Measurements from ENCODE around the gene MTHFS. TPM values are rescaled to one million over a fixed set of nuclear protein-coding genes. Genes with fewer than 3 reads are reported as not detected.

Gene MTHFS
- total RNA-seq, 1 donor from 2014 or later, result 20.0 TPM

- no peak for DNase-seq (ENCODE audit: low spot score)
Measured at GRCh38 chr15:79878078-79878705, 18.6 kb downstream of the MTHFS start.

DNA sequence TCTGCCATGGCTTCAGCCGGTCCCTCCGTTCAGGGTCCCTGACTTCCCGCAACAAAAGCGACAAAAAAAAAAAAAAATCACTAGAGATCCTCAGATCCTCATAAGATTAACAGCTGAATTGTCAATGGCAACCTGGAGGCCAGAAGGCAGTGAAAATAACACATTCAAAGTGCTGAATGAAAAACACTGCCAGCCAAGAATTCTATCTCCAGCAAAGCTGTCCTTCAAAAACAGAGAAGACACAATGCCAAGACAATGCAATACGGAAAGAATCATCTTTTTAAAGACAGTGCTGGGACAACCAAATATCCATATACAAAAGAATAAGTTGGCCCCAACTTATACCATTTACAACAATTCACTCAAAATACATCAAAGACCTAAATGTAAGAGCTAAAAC, 21.6 kb downstream of the MTHFS start:
- DNase-seq (ENCODE audit: low spot score), result no peak

GRCh38 chr15:79874242-79874641, 22.6 kb downstream of the MTHFS start:
- DNase-seq (ENCODE audit: low spot score), result no peak

- no peak for DNase-seq (ENCODE audit: low spot score)
Measured at GRCh38 chr15:79872358-79873017, 24.3 kb downstream of the MTHFS start.

- DNase-seq (ENCODE audit: low spot score), result no peak
Measured at GRCh38 chr15:79868554-79868953, 28.3 kb downstream of the MTHFS start.

GRCh38 chr15:79863886-79864285, 32.9 kb downstream of the MTHFS start:
- DNase-seq (ENCODE audit: low spot score), result no peak

DNA sequence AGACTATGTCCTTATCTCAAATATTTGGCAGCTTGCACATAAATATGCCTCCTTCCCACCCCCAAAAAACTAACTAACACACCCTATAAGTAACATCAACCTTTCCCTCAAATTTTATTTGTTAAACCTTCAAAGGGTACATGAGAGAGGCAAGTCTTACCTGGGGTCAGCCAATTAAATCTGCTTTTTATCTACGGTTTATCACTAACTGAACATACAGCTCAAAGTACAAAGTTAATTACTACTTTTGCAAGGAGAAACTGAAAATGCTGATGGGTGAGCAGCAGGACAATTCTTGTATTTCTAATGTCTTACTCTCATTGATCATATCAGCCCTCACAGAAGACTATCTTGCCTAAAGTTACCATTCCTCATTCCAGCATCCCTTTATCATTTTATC, 34.6 kb downstream of the MTHFS start:
- DNase-seq (ENCODE audit: low spot score), result no peak

GRCh38 chr15:79860661-79861060, 36.2 kb downstream of the MTHFS start:
- no peak for DNase-seq (ENCODE audit: low spot score)

DNA sequence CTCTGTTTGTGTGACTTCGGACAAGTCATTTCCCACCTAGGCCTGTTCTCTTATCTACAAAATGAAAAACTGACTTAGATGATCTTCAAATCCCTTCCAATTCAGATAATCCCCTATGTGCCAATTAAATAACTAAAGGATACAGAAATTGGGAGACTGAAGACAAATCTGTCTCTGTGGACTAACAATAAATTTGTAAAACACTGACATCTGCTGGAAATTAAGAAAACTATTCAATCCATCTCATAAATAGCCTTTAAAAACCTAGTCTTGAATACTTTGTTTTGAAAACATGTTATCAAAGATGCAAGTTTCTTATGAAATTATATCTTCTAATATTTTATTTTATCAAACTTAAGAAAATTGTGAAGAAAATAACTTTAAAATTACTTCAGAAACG, 38.3 kb downstream of the MTHFS start:
- DNase-seq (ENCODE audit: low spot score), result no peak

- DNase-seq (ENCODE audit: low spot score), result no peak
Measured at GRCh38 chr15:79853492-79854328, 43.1 kb downstream of the MTHFS start.

DNA sequence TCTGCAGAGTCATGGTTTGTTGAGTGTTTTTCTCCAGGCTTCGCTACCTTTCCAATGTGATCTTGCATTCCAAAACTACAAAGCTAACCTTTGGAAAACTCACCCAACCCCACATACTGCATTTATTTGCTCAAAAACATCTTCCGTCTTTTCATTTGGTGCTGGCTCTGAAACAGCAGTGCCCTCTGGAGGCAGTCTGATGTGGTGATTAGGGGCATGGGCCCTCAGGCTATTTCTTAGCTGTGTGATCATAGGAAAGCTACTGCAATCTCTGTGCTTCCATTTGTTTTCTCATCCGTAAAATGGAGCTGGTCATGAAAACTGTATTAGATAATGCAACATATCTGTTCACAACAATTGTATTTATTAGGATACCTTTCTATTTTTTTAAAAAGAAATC, 47.0 kb downstream of the MTHFS start:
- DNase-seq (ENCODE audit: low spot score), result no peak

DNA sequence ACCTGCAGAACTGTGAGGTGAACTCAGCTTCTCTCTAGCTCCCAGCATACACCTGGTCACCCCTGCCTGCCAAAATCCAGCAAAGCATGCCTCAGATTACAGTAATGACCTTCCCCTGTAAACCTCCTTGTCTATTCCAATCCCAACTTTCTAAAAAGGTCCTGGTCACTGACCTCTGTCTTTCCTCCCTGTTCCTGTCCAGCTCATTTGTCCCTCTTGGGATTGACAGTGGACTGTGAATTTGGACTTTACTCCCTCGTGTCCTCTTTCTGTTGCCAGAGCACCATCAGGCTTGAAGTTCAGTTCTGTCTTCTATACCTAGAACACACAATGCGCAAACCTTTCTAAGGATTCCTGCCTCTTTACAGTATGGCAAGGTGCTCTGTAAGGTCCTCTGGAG, 50.3 kb downstream of the MTHFS start:
- no peak for DNase-seq (ENCODE audit: low spot score)

GRCh38 chr15:79844221-79844620, 52.6 kb downstream of the MTHFS start:
- DNase-seq (ENCODE audit: low spot score), result no peak

DNA sequence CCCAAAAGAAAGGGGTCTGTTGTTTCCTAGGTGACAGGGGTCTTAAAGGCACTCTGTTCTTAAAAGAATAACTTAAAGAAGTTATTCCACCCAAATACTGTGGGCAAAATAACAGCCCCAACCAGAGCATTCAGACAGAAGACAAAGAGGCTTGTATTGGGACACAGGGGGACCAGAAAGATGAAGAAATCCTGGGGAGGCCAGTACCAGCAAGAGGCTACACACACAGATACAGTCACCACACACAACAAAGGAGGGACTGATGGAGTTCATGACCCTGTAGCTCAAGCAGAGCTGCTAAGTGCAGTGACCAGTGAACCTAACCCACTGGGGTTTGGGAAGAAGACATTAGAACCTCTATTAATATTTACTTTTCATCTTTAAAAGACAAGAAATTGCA, 59.0 kb downstream of the MTHFS start:
- no peak for DNase-seq (ENCODE audit: low spot score)

DNA sequence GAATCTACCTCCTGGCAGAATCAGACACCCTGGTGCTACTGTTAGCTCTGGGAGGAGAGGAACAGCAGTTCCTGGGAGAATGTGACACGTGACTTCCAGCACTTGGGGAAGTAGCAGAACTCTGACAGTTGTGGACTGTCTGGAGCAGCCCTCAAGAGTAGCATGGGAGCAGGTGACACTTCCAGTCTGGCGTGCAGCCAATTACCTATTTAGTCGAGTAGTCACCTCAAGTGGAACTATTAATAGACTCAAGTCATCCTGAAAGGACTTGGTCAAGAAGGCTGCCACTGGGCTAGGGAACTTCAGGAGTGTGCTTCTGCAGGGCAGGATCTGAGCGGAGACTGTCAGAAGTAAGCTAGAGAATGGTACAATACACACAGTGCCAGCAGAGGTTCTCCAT, 62.3 kb downstream of the MTHFS start:
- DNase-seq (ENCODE audit: low spot score), result no peak

- no peak for DNase-seq (ENCODE audit: low spot score)
Measured at GRCh38 chr15:79832367-79833120, 64.3 kb downstream of the MTHFS start.

- no peak for DNase-seq (ENCODE audit: low spot score)
Measured at GRCh38 chr15:79831604-79832003, 65.2 kb downstream of the MTHFS start.

- no peak for DNase-seq (ENCODE audit: low spot score)
Measured at GRCh38 chr15:79829950-79830349, 66.9 kb downstream of the MTHFS start.

DNA sequence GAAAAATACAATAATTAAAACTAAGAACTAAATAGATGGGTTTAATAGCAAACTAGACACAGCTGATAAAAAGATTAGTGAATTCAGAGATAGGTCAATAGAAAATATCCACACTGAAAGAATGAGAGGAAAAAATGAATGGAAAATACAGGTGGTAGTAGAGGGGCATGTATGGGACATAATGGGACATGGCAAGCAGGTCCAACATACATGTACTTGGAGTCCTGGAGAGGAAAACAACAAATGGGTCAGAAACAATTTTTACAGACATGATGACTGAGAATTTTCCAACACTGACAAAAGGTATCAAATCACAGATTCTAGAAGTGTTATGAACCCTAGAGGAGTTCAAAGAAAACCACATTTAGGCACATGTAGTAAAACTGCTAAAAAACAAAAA, 68.4 kb downstream of the MTHFS start:
- DNase-seq (ENCODE audit: low spot score), result no peak

DNA sequence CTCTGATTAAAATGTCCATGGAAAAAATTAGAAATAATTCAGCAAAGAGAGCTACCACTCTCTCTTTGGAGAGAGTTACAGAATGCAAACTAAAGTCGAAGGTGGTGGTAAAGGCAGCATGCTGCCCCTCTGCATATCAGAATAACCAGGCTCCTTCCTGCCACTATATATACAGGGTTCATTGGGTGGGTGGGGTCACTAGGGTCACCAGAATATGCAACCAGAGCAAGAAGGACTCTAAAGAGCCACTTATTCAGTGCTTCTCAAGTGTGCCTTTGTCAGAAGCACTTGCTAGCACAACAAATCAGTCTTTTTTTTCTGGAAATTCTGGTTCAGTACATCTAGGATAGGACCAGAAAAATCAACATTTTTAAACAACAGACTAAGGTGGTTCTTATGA, 70.0 kb downstream of the MTHFS start:
- DNase-seq (ENCODE audit: low spot score), result no peak

- DNase-seq (ENCODE audit: low spot score), result no peak
Measured at GRCh38 chr15:79824136-79824701, 72.6 kb downstream of the MTHFS start.

Data from mesenteric fat pad (tissue), 1 donor.